Activated CD4-positive, alpha-beta T cell treated with anti-CD3 and anti-CD28 coated beads for 36 hours (primary cell): ENCODE measurements around the gene TMEM43. TPM values are rescaled to one million over a fixed set of nuclear protein-coding genes. Genes with fewer than 3 reads are reported as not detected.

Experiments used
- ATAC-seq: fragments of 200-7000 bp; cut with Tn5 transposase; one replicate; pipeline ENCODE4 v1.10.0; 2021; ENCODE audit warnings: mild to moderate bottlenecking, moderate library complexity
- CTCF ChIA-PET: fragments of 350-600 bp; sonication (Branson Sonifier 250); formaldehyde crosslinking; loops from one replicate; lab custom pipeline; 2021; ENCODE audit warnings: antibody characterized with exemption; lab: Charles Lee
- POLR2A ChIA-PET: fragments of 350-600 bp; sonication (Branson Sonifier 250); formaldehyde crosslinking; loops from one replicate; lab custom pipeline; 2021; ENCODE audit warnings: antibody characterized with exemption, inconsistent platforms; lab: Charles Lee
- DNase-seq: peaks from one replicate; pipeline ENCODE4 v3.0.0-alpha.2; 2020
- H3K27ac Mint-ChIP-seq: one replicate; pipeline ENCODE4 v1.8.0; 2021; ENCODE audit warnings: mixed read lengths
- H3K27me3 Mint-ChIP-seq: one replicate; pipeline ENCODE4 v1.8.0; 2021; ENCODE audit warnings: mixed read lengths
- H3K36me3 Mint-ChIP-seq: one replicate; pipeline ENCODE4 v1.8.0; 2021; ENCODE audit warnings: low read depth, mixed read lengths
- H3K4me1 Mint-ChIP-seq: one replicate; pipeline ENCODE4 v1.8.0; 2021; ENCODE audit warnings: mixed read lengths
- H3K4me3 Mint-ChIP-seq: one replicate; pipeline ENCODE4 v1.8.0; 2021; ENCODE audit warnings: mild to moderate bottlenecking, moderate library complexity, mixed read lengths
- H3K9me3 Mint-ChIP-seq: one replicate; pipeline ENCODE4 v1.8.0; 2021; ENCODE audit warnings: low read depth, mixed read lengths
- intact Hi-C, 2 experiments: fragments of 100-400 bp; cut with DNase I in 1 of 2; cut with micrococcal nuclease in 1 of 2; formaldehyde crosslinking; loops; one replicate each; pipeline versions ENCODE4 v1.14.2 to v1.15.1; 2022 to 2024; cut with DNase I, micrococcal nuclease
- total RNA-seq, 2 experiments: library from RNA; stranded (reverse); gene quantifications; one replicate each; pipeline ENCODE4 v1.2.3, GENCODE V29; 2021

TMEM43 gene
- total RNA-seq, 2 experiments from 2014 or later, result 28.3 to 28.5 TPM

DNA sequence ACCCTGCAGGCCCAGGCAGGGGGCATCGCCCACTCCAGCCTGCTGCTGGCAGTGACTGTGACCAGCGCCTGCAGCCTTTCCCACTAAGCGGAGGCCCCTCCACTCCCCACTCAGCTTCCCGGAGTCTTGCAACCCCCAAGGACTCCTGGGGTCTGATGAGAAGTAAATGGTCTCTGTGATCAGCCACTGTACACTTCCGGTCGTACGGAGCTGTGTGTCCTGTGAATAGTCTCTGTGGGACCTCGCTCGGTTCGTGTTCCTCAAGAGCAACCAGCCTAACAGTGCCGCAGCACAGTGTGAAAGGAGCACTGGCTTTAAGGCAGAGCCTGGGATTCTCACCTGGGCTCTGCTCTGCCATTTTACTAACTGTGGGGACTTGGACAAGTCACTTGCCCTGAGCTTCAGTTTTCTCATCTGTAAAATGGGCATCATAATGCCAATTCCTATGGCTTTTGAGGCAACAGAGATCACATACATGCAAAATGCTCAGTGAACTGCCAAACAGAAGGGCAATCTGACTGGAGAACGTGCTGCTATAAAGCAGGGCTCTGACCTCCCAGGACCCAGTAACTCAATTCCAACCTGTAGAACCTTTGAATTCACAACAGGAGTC is 26.7 kb downstream of the TMEM43 start:
- intact Hi-C loops, result no loop called here
- H3K27ac Mint-ChIP-seq, result no peak overlapping the region
- ChIA-PET CTCF (interaction anchor here (1.1 kb wide), 1 partner anchor 8 kb away, joined by 4 read pairs; no protein-coding TSS in a partner anchor), POLR2A (no interaction called here)
- no peaks in the 10 kb centered on the region for H3K9me3 Mint-ChIP-seq
- DNase-seq (no peak), ATAC-seq (no peak)
- H3K27me3 Mint-ChIP-seq, result no peaks in the 10 kb centered on the region
- peaks cover 26% of the 10 kb centered on the region for H3K36me3 Mint-ChIP-seq
- no peak overlapping the region for H3K4me3 Mint-ChIP-seq
- no peaks in the 10 kb centered on the region for H3K4me1 Mint-ChIP-seq

DNA sequence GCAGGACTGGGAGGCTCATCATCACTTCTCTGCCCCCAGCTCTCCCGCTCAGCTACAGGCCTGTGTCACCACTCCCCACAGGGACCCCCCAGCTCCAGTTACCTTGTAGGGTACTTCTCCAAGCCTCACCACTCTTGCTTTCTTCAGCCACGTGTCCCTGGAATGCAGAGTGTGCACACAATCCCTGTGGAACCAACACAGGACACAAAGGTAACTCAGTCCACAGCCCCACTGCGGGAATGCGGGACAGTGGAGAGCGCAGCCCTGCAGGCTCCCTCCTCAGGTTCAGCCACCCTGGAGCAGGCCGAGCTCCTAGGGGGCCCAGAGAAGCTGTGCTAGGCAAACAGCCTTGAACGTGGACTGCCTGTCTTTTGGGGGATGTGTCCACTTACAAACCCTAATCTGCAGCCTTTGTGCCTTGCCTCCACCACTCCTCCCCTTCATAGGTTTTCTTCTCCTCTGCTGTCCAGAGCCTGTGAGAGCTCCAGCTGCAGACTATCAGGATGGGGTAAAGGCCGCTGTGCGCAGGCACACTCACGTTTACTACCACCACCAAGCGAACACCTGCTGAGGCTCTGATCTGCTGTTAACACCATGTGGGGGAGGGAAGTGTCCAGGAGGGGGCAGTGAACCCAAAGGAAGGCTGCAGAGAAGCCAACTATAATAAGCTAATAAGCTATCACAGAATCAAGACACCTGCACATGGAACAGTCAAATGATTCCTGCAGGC is 27.5 kb downstream of the TMEM43 start:
- Mint-ChIP-seq H3K4me3 (no peak overlapping the region), H3K9me3 (no peaks in the 10 kb centered on the region), H3K27ac (no peak overlapping the region), H3K36me3 (peaks cover 21% of the 10 kb centered on the region), H3K27me3 (no peaks in the 10 kb centered on the region), H3K4me1 (no peaks in the 10 kb centered on the region)
- DNase-seq (no peak), ATAC-seq (no peak)
- CTCF ChIA-PET, result interaction anchor here (0.7 to 1.2 kb wide), 4 partner anchors 9 to 708 kb away, joined by 3 to 4 read pairs (median 3); no protein-coding TSS in a partner anchor
- intact Hi-C loops, result no loop called here
- POLR2A ChIA-PET, result no interaction called here

DNA sequence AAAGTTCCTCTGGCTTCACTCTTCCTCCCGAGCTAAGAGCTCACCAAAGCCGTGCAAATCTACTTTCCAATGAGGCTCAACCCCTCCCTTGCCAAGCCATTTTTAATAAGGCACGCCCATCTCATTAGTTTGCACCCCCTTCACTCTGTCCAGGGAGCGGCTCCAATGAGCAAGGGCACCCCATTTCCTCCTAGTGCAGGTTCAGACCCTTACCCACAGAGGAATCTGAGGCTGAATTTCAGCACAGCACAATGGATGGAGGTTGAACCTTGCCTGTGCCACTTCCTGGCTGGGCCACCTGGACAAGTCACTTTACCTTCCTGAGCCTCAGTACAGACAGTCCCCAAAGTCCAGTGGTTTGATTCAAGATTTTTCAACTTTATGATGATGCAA is 28.1 kb downstream of the TMEM43 start:
- CTCF ChIA-PET, result interaction anchor here (0.7 to 1.2 kb wide), 5 partner anchors 9 to 708 kb away, joined by 3 to 4 read pairs (median 3); no protein-coding TSS in a partner anchor
- peaks cover 1% of the 10 kb centered on the region for H3K4me1 Mint-ChIP-seq
- H3K36me3 Mint-ChIP-seq, result peaks cover 24% of the 10 kb centered on the region
- DNase-seq (no peak), ATAC-seq (no peak)
- POLR2A ChIA-PET, result no interaction called here
- H3K4me3 Mint-ChIP-seq, result no peak overlapping the region
- no peaks in the 10 kb centered on the region for H3K27me3 Mint-ChIP-seq
- H3K27ac Mint-ChIP-seq, result no peak overlapping the region
- no peaks in the 10 kb centered on the region for H3K9me3 Mint-ChIP-seq
- intact Hi-C loops, result no loop called here

DNA sequence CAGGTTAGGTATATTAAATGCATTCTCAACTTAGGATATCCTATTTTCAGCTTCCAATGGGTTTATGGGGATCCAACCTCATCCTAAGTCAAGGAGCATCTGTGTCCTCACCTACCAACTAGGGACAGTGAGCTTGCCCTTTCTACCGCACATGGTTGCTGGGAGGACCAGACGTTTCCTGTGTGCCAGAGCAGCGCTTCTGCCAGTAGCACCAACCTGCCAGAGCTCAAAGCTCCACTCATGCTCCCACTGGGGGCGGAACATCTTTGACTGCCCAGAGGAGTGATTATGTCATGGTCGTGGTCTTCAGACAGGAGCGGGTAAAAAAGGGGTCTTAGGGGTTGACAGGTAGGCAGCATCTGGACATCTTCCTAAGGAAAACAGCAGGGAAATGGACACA is 28.8 kb downstream of the TMEM43 start:
- Mint-ChIP-seq H3K4me1 (peaks cover 4% of the 10 kb centered on the region), H3K27me3 (no peaks in the 10 kb centered on the region), H3K27ac (no peak overlapping the region), H3K4me3 (no peak overlapping the region), H3K9me3 (no peaks in the 10 kb centered on the region), H3K36me3 (peaks cover 28% of the 10 kb centered on the region)
- intact Hi-C loops, result no loop called here
- ATAC-seq, result no peak
- no peak for DNase-seq
- ChIA-PET CTCF (interaction anchor here (0.7 to 1.2 kb wide), 2 partner anchors 12 to 99 kb away, joined by 3 to 4 read pairs; no protein-coding TSS in a partner anchor), POLR2A (no interaction called here)

DNA sequence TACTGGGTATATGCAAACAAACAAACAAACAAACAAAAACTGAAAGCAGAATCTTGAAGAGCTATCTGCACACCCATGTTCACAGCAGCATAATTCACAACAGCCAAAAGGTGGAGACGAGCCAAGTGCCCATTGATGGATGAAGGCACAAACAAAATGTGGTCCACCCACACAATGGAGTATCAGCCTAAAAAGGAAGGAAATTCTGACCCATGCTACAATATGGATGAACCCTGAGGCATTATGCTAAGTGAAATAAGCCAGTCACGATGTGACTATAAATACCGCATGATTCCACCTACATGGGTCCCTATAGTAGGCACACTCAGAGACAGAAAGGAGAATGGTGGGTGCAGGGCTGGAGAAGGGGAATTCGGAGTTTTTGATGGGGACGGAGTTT is 29.4 kb downstream of the TMEM43 start:
- ChIA-PET CTCF (no interaction called here), POLR2A (no interaction called here)
- intact Hi-C loops, result no loop called here
- Mint-ChIP-seq H3K36me3 (peaks cover 34% of the 10 kb centered on the region), H3K27me3 (no peaks in the 10 kb centered on the region), H3K27ac (no peak overlapping the region), H3K4me3 (no peak overlapping the region), H3K4me1 (peaks cover 4% of the 10 kb centered on the region), H3K9me3 (no peaks in the 10 kb centered on the region)
- no peak for DNase-seq
- ATAC-seq, result no peak

DNA sequence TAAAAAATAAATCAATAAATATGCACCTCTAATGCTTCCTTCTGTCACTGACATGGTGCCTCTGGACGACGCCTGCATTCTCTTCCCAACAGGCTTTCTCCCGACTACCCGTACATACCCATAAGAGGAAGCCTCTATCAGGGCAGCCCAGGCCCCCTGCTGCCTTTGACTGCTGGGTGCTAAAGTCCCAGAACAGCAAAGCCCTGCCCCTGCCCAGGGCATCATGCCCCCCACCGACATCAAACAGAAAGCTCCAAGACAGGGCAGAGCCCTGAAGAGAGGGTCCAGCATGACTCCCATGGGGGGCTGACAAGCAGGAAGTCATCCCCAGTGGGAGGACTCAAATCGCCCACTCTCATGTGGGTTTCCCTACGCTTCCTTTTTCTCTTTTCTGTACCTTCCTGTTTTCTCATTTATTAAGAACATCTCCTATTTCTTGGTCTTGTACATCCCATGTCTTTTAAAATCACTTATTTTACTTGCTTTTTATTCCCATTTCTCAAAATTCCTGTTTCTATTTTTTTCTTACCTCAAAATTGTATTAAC is 30.1 kb downstream of the TMEM43 start:
- ATAC-seq, result no peak
- CTCF ChIA-PET, result no interaction called here
- Mint-ChIP-seq H3K9me3 (no peaks in the 10 kb centered on the region), H3K27ac (no peak overlapping the region), H3K27me3 (no peaks in the 10 kb centered on the region), H3K36me3 (peaks cover 36% of the 10 kb centered on the region), H3K4me3 (no peak overlapping the region), H3K4me1 (peaks cover 4% of the 10 kb centered on the region)
- DNase-seq, result no peak
- intact Hi-C loops, result no loop called here
- POLR2A ChIA-PET, result interaction anchor here (0.6 kb wide), 1 partner anchor 1212 kb away, joined by 4 read pairs; no protein-coding TSS in a partner anchor

DNA sequence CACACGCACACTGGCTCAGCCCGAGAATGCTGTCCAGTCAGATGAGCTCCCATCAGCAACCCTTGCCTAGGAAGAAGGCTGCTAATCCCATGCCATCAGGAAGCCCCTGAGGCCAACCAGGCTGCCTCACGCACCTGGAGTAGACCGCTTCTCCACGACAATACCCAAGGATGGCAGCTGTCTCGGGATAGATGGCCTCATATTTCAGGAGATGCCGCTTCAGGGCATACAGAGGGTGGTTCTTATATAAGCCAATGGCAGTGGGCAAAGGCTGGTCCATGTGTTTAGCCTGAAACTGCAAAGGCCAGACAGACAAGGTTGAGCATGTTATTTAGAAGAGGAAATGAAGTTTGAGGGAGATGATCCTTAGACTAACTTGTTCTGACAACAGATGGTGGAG is 31.3 kb downstream of the TMEM43 start:
- Mint-ChIP-seq H3K4me1 (peaks cover 4% of the 10 kb centered on the region), H3K9me3 (peaks cover 4% of the 10 kb centered on the region), H3K4me3 (no peak overlapping the region), H3K36me3 (peaks cover 49% of the 10 kb centered on the region), H3K27ac (peak overlapping the region; percentile 3), H3K27me3 (no peaks in the 10 kb centered on the region)
- ChIA-PET CTCF (no interaction called here), POLR2A (no interaction called here)
- intact Hi-C loops, result no loop called here
- ATAC-seq (no peak), DNase-seq (no peak)

DNA sequence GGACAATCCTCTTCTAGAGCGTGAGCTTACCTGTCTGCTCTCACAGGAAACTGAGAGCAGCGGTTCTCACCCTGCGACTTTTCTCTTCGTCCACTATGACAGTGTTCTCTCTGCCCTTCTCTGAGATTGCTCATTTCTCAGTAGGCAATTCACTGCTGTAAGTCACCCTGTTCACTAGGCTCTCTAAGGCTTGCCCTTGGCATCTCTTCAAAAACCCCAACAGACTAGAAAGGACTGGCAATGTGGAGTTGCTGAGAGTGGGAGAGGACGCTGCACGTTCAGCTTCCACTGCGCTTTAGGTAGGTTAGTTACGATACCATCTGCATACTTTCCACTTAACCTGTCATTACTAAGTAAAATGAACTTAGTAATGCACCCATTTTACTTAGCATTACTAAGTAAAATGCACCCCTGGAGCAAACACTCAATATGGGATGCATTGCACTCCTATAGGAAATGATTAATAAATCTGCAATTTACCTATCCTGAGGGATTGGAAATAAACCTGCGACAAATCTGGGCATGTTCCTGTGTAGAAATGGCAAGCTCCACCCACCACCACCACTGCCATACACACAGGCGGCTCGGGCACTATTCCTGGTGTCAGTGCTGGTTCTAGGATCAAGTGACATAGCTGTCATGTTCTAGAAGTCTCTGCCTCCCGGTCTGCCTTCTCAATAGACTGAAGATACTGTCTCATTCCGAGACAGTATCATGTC is 32.1 kb downstream of the TMEM43 start:
- Mint-ChIP-seq H3K9me3 (peaks cover 9% of the 10 kb centered on the region), H3K4me3 (no peak overlapping the region), H3K4me1 (peaks cover 4% of the 10 kb centered on the region), H3K36me3 (peaks cover 57% of the 10 kb centered on the region), H3K27ac (no peak overlapping the region), H3K27me3 (no peaks in the 10 kb centered on the region)
- ATAC-seq (no peak), DNase-seq (no peak)
- ChIA-PET CTCF (interaction anchor here (0.6 to 1.3 kb wide), 2 partner anchors 17 to 565 kb away, joined by 3 read pairs; no protein-coding TSS in a partner anchor), POLR2A (interaction anchor here (0.7 kb wide), 1 partner anchor 174 kb away, joined by 3 read pairs; no protein-coding TSS in a partner anchor)
- intact Hi-C loops, result no loop called here

DNA sequence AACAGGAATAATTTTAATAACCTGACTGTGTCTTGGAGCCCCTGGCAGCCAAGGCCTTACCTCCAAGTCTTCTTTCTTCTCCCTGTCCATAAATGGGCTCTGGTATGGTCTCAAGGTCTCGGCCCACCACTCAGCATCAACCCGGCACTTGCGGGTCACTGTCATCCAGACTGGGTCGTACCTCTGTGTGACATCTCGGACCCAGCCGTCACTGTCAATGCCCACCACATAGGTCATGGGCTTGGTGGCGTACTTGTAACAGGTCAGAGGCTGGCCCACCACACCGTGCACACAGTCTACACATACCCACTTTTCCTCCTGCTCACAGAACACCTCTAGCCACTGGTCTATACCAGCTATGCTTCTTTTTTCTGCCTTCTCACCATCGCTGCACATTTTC is 33.1 kb downstream of the TMEM43 start:
- ATAC-seq (no peak), DNase-seq (no peak)
- Mint-ChIP-seq H3K27ac (no peak overlapping the region), H3K4me1 (peaks cover 4% of the 10 kb centered on the region), H3K36me3 (peaks cover 64% of the 10 kb centered on the region), H3K4me3 (no peak overlapping the region), H3K9me3 (peaks cover 9% of the 10 kb centered on the region), H3K27me3 (no peaks in the 10 kb centered on the region)
- ChIA-PET CTCF (interaction anchor here (1.3 kb wide), 1 partner anchor 16 kb away, joined by 3 read pairs; no protein-coding TSS in a partner anchor), POLR2A (interaction anchor here (1.0 kb wide), 1 partner anchor 21 kb away, joined by 3 read pairs; the partner anchor contains the start of genes LSM3 and XPC)
- intact Hi-C loops, result no loop called here

DNA sequence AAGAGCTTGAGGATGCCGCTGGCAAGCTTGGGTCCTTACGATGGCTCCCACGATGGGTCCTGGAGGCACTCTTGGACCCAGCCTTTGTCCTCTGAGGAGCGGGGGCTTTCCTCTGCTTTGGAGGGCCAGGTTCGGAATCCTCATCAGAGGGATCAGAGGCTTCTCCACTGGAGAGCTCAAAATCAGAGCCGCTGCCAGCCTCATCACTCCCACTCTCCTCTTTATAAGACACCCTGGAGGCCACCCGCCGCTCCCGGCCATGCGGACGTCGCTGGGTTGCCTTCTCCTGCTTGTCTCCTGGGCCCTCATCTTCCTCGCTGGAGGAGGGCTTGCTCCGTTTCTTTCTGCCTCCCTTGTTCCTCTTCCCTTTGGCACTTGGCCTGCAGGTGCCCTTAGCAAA is 33.5 kb downstream of the TMEM43 start:
- Mint-ChIP-seq H3K27me3 (no peaks in the 10 kb centered on the region), H3K4me1 (peaks cover 4% of the 10 kb centered on the region), H3K36me3 (peaks cover 68% of the 10 kb centered on the region), H3K4me3 (no peak overlapping the region), H3K9me3 (peaks cover 9% of the 10 kb centered on the region), H3K27ac (no peak overlapping the region)
- CTCF ChIA-PET, result interaction anchor here (1.3 kb wide), 1 partner anchor 16 kb away, joined by 3 read pairs; no protein-coding TSS in a partner anchor
- POLR2A ChIA-PET, result interaction anchor here (1.0 kb wide), 1 partner anchor 20 kb away, joined by 3 read pairs; the partner anchor contains the start of genes LSM3 and XPC
- ATAC-seq (no peak), DNase-seq (no peak)
- intact Hi-C loops, result no loop called here

DNA sequence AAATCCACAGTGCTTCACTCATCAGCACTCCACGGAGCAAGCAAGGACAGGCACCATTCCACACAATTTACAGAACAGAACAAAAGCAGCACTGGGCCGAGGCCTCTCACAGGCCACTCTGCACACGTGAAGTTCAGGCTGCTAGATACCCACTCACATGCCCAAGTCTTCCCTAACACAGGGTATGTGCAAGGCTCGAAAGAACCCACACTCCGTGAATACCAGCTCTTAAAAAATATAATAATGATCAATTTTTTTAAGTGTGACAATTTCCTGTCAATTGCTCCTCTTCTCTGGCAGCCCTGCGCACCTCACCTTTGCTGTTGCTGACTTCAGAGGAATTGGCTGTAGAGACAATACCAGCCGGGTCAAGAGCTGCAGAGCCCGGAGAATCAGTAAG is 34.6 kb downstream of the TMEM43 start:
- ChIA-PET CTCF (no interaction called here), POLR2A (interaction anchor here (0.6 to 0.7 kb wide), 2 partner anchors 9 to 1139 kb away, joined by 3 to 5 read pairs; no protein-coding TSS in a partner anchor)
- ATAC-seq (no peak), DNase-seq (no peak)
- Mint-ChIP-seq H3K4me3 (no peak overlapping the region), H3K27me3 (no peaks in the 10 kb centered on the region), H3K27ac (no peak overlapping the region), H3K4me1 (peaks cover 4% of the 10 kb centered on the region), H3K36me3 (peaks cover 76% of the 10 kb centered on the region), H3K9me3 (peaks cover 9% of the 10 kb centered on the region)
- intact Hi-C loops, result no loop called here
